Transverse colon (tissue), 4 donors: ENCODE results near the gene UTF1. TPM values are rescaled to one million over a fixed set of nuclear protein-coding genes. Genes with fewer than 3 reads are reported as not detected.

ENCODE experiments used
- DNase-seq: peaks from one replicate; pipeline ENCODE4 v3.0.0-alpha.2; 2019
- H3K27ac ChIP-seq, 4 donors: fragments of 200-600 bp; sonication (generic); 2 replicates each; pipeline ENCODE4 v1.5.1; 2016 to 2018; ENCODE audit warnings: inconsistent platforms in 4 of 4
- H3K27me3 ChIP-seq: fragments of 200-600 bp; sonication (generic); 2 replicates; pipeline ENCODE4 v1.5.1; 2017; ENCODE audit warnings: inconsistent platforms
- H3K36me3 ChIP-seq, 4 donors: fragments of 200-600 bp; sonication (generic); 2 replicates each; pipeline ENCODE4 v1.5.1; 2017 to 2019; ENCODE audit warnings: inconsistent platforms in 4 of 4
- H3K4me1 ChIP-seq, 4 donors: fragments of 200-600 bp; sonication (generic); 2 replicates each; pipeline ENCODE4 v1.5.1; 2017 to 2020; ENCODE audit warnings: inconsistent platforms in 4 of 4
- H3K4me3 ChIP-seq, 4 donors: fragments of 200-600 bp; sonication (generic); 1 replicate in 1 of 4; 2 replicates in 3 of 4; pipeline versions ENCODE4 v1.5.1 to v1.6.1; 2017 to 2019; ENCODE audit warnings: inconsistent platforms in 4 of 4
- H3K9me3 ChIP-seq, 2 donors: fragments of 200-600 bp; sonication (generic); 2 replicates each; pipeline ENCODE4 v1.5.1; 2017 to 2019; ENCODE audit warnings: inconsistent platforms in 2 of 2
- CTCF ChIP-seq, 5 experiments: fragments of 200-600 bp in 3 of 5; fragments of 450-650 bp in 2 of 5; sonication (generic) in 3 of 5; IDR thresholded peaks; 1 replicate in 2 of 5; 2 replicates in 3 of 5; pipeline ENCODE4 v1.5.1; 2016 to 2017; ENCODE audit warnings: antibody characterized with exemption in 5 of 5, inconsistent platforms in 3 of 5, mild to moderate bottlenecking in 2 of 5, moderate library complexity in 1 of 5
- EP300 ChIP-seq: sonication (generic); formaldehyde crosslinking; IDR thresholded peaks from one replicate; pipeline ENCODE4 v1.6.1; 2017; ENCODE audit warnings: antibody characterized with exemption, low read depth
- POLR2A ChIP-seq: fragments of 450-650 bp; IDR thresholded peaks from one replicate; pipeline ENCODE4 v1.6.1; 2016; ENCODE audit warnings: antibody characterized with exemption, mild to moderate bottlenecking, moderate library complexity
- POLR2AphosphoS5 ChIP-seq, 3 donors: sonication (generic); formaldehyde crosslinking; IDR thresholded peaks; one replicate each; pipeline ENCODE4 v1.6.1; 2016; ENCODE audit warnings: antibody characterized with exemption in 3 of 3
- WGBS, 2 donors: methylation state at CpG; one replicate each; pipeline ENCODE4 v1.1.5; 2018; ENCODE audit warnings: low coverage in 1 of 2; 5-methylcytosine and 5-hydroxymethylcytosine counted together
- in situ Hi-C, 4 donors: fragments of 200-750 bp; cut with MboI; loops; one replicate each; pipeline versions ENCODE4 v1.15.0 to v1.15.1; 2017; ENCODE audit warnings: low sequenced_read_pairs in 3 of 4, low pct_ligation_motif_present in 1 of 4, low pct_unique_long_range_greater_than_20kb in 1 of 4
- intact Hi-C: fragments of 100-400 bp; cut with DNase I; formaldehyde crosslinking; loops from one replicate; pipeline ENCODE4 v1.15.1; 2023; ENCODE audit warnings: low total_unique reads
- total RNA-seq, 4 donors: library from RNA; depleted of rRNA; stranded (reverse); fragments of >200 nt; gene quantifications; one replicate each; pipeline ENCODE4 v1.1.0, GENCODE V29; 2016

Gene UTF1
- total RNA-seq, 4 donors from 2014 or later: not detected

GRCh38 chr10:133269367-133269766, 39.4 kb downstream of the UTF1 start:
- in situ Hi-C loops: loop anchor here in 1 of 4 donors (10.0 kb wide), 1 partner anchor 45 kb away; no protein-coding TSS in a partner anchor
- DNase-seq: no peak
- 79% methylated on average over 24 of the region's 26 CpGs; no CpG with 5 or more reads in 1 of the 2 donors for WGBS, 2 donors
- Histone ChIP-seq H3K27ac (no peak overlapping the region), H3K4me3 (no peak overlapping the region), H3K27me3 (no peaks in the 10 kb centered on the region), H3K36me3 (no peaks in the 10 kb centered on the region), H3K4me1 (peaks cover 0 to 12% (median 4%) of the 10 kb centered on the region in 4 donors), H3K9me3 (no peaks in the 10 kb centered on the region)
- intact Hi-C loops: no loop called here
- TF ChIP-seq POLR2A (no peak), CTCF (IDR thresholded peaks at IDR 0.05) (no peak), POLR2AphosphoS5 (IDR thresholded peaks at IDR 0.05) (no peak), EP300 (no peak)

- WGBS, 2 donors: 89% methylated on average over 20 of the region's 20 CpGs; no CpG with 5 or more reads in 1 of the 2 donors
Measured at GRCh38 chr10:133270204-133270603, 40.2 kb downstream of the UTF1 start.

GRCh38 chr10:133270773-133271297, 40.8 kb downstream of the UTF1 start:
- Histone ChIP-seq H3K27me3 (peaks cover 13% of the 10 kb centered on the region), H3K4me1 (no peaks in the 10 kb centered on the region), H3K9me3 (no peaks in the 10 kb centered on the region), H3K36me3 (no peaks in the 10 kb centered on the region), H3K4me3 (no peak overlapping the region), H3K27ac (no peak overlapping the region)
- WGBS, 2 donors: 93% methylated on average over 16 of the region's 19 CpGs; no CpG with 5 or more reads in 1 of the 2 donors
- intact Hi-C loops (no loop called here), in situ Hi-C loops (no loop called here)
- TF ChIP-seq POLR2AphosphoS5 (IDR thresholded peaks at IDR 0.05): no peak
- TF ChIP-seq CTCF (IDR thresholded peaks at IDR 0.05): no peak
- TF ChIP-seq POLR2A: no peak
- no peak for TF ChIP-seq EP300
- no peak for DNase-seq

More at GRCh38 chr10:133270204-133270603, 40.2 kb downstream of the UTF1 start:
- Histone ChIP-seq H3K4me1 (peaks cover 0 to 4% (median 0%) of the 10 kb centered on the region in 4 donors), H3K27me3 (peaks cover 6% of the 10 kb centered on the region), H3K4me3 (no peak overlapping the region), H3K27ac (no peak overlapping the region), H3K9me3 (no peaks in the 10 kb centered on the region), H3K36me3 (no peaks in the 10 kb centered on the region)
- in situ Hi-C loops (no loop called here), intact Hi-C loops (no loop called here)
- TF ChIP-seq CTCF (IDR thresholded peaks at IDR 0.05) (no peak), EP300 (no peak), POLR2AphosphoS5 (IDR thresholded peaks at IDR 0.05) (no peak), POLR2A (no peak)
- DNase-seq: no peak

GRCh38 chr10:133271521-133272300, 41.7 kb downstream of the UTF1 start:
- peaks cover 21% of the 10 kb centered on the region for H3K27me3 ChIP-seq
- H3K4me3 ChIP-seq: no peak overlapping the region
- in situ Hi-C loops (no loop called here), intact Hi-C loops (no loop called here)
- peaks cover 0 to 8% (median 3%) of the 10 kb centered on the region in 4 donors for H3K4me1 ChIP-seq
- 86% methylated on average over 30 of the region's 35 CpGs; no CpG with 5 or more reads in 1 of the 2 donors for WGBS, 2 donors
- H3K36me3 ChIP-seq: no peaks in the 10 kb centered on the region
- H3K27ac ChIP-seq: no peak overlapping the region
- no peaks in the 10 kb centered on the region for H3K9me3 ChIP-seq
- TF ChIP-seq CTCF (IDR thresholded peaks at IDR 0.05): no peak
- no peak for TF ChIP-seq POLR2AphosphoS5 (IDR thresholded peaks at IDR 0.05)
- TF ChIP-seq POLR2A: no peak
- no peak for TF ChIP-seq EP300
- DNase-seq: no peak
